HepG2 (cell line): ENCODE measurements around the gene ZFP1. TPM values are rescaled to one million over a fixed set of nuclear protein-coding genes. Genes with fewer than 3 reads are reported as not detected.

ENCODE experiments used
- AHR ChIP-seq: IDR thresholded peaks from 2 replicates; pipeline ENCODE4 v1.6.1; 2018; ENCODE audit warnings: missing genetic modification reagents, missing compliant biosample characterization
- CSRNP1 ChIP-seq: sonication (generic); formaldehyde crosslinking; IDR thresholded peaks from 2 replicates; pipeline ENCODE4 v1.8.1; 2023; ENCODE audit warnings: mild to moderate bottlenecking, missing genetic modification reagents
- IKZF4 ChIP-seq: sonication (generic); formaldehyde crosslinking; IDR thresholded peaks from 2 replicates; pipeline ENCODE4 v1.5.1; 2020; ENCODE audit warnings: borderline replicate concordance, mild to moderate bottlenecking, low read depth, missing genetic modification reagents; ENCODE audit errors: not compliant biosample characterization
- KDM1A ChIP-seq: IDR thresholded peaks from 2 replicates; pipeline ENCODE4 v1.6.1; 2016; ENCODE audit warnings: missing compliant biosample characterization
- NCOR1 ChIP-seq: fragments of 200-600 bp; sonication (generic); IDR thresholded peaks from 2 replicates; pipeline ENCODE4 v1.7.0; 2017; ENCODE audit warnings: antibody characterized with exemption, low read length, borderline replicate concordance
- PATZ1 ChIP-seq: sonication (generic); formaldehyde crosslinking; IDR thresholded peaks from 2 replicates; pipeline ENCODE4 v1.4.0; 2020; ENCODE audit warnings: missing genetic modification reagents
- SIX4 ChIP-seq: sonication (generic); formaldehyde crosslinking; IDR thresholded peaks from 2 replicates; pipeline ENCODE4 v1.4.0; 2020; ENCODE audit warnings: missing genetic modification reagents
- SPEN ChIP-seq: sonication (generic); formaldehyde crosslinking; IDR thresholded peaks from 2 replicates; pipeline ENCODE4 v1.5.1; 2020; ENCODE audit warnings: low read depth, mild to moderate bottlenecking, missing genetic modification reagents
- ZNF207 ChIP-seq: fragments of 450-650 bp; IDR thresholded peaks from 2 replicates; pipeline ENCODE4 v1.6.1; 2016; ENCODE audit warnings: antibody characterized with exemption, borderline replicate concordance
- ZNF34 ChIP-seq: sonication (generic); formaldehyde crosslinking; IDR thresholded peaks from 2 replicates; pipeline ENCODE4 v1.4.0; 2020; ENCODE audit warnings: mild to moderate bottlenecking, missing genetic modification reagents, borderline replicate concordance
- ZNF512 ChIP-seq: sonication (generic); formaldehyde crosslinking; IDR thresholded peaks from 2 replicates; pipeline ENCODE4 v1.4.0; 2020; ENCODE audit warnings: mild to moderate bottlenecking, missing genetic modification reagents
- polyA plus RNA-seq, 8 experiments: library from polyadenylated mRNA; depleted of rRNA in 3 of 8; stranded (reverse) in 7 of 8; unstranded in 1 of 8; fragments of >200 nt; fragmentation: Illumina TruSeq in 4 of 8; extraction: Trizol in 4 of 8; gene quantifications; 2 replicates each; pipeline versions ENCODE4 v1.2.1 to v1.2.3, GENCODE V29; 2011 to 2016; ENCODE audit warnings: low read depth in 4 of 8, missing spikeins in 1 of 8, mixed read lengths in 1 of 8; ENCODE audit not compliant: insufficient read depth in 1 of 8
- total RNA-seq, 5 experiments: library from RNA; depleted of rRNA; stranded (reverse); fragments of >200 nt; fragmentation: Illumina TruSeq; extraction: Trizol; gene quantifications; 2 replicates each; pipeline ENCODE4 v1.2.3, GENCODE V29; 2016; ENCODE audit warnings: low read depth in 1 of 5
- TF ChIP-seq, protein P1 (sequence below): sonication (generic); formaldehyde crosslinking; IDR thresholded peaks from 2 replicates; pipeline ENCODE4 v1.5.1; 2020; ENCODE audit warnings: mild to moderate bottlenecking, missing genetic modification reagents, borderline replicate concordance
- TF ChIP-seq, protein P2 (sequence below): sonication (generic); formaldehyde crosslinking; conservative IDR thresholded peaks from 2 replicates; pipeline ENCODE4 v1.8.0; 2022; ENCODE audit warnings: mild to moderate bottlenecking, moderate library complexity, missing genetic modification reagents
- TF ChIP-seq, protein P3 (sequence below): sonication (generic); formaldehyde crosslinking; IDR thresholded peaks from 2 replicates; pipeline ENCODE4 v1.4.0; 2020; ENCODE audit warnings: mild to moderate bottlenecking, missing genetic modification reagents, borderline replicate concordance
- TF ChIP-seq, protein P4 (sequence below): sonication (generic); formaldehyde crosslinking; IDR thresholded peaks from 2 replicates; pipeline ENCODE4 v1.4.0; 2020; ENCODE audit warnings: missing genetic modification reagents

Gene ZFP1
- total and polyA plus RNA-seq, 2 of the 13 experiments (the other 11 are each of a cell fraction or from before 2014, with no cell fraction given), result 8.3 to 14.0 TPM

- TF ChIP-seq CSRNP1 (CRISPR knock-in tag), result peak; percentile 63; the same call in 1 of the 2 replicates
- no peak for TF ChIP-seq IKZF4
- TF ChIP-seq AHR (CRISPR knock-in tag), result peak; percentile 68; the same call in 1 of the 2 replicates
- TF ChIP-seq ZNF34 (CRISPR knock-in tag), result peak; percentile 54; the same call in 1 of the 2 replicates
- TF ChIP-seq, protein P1, sequence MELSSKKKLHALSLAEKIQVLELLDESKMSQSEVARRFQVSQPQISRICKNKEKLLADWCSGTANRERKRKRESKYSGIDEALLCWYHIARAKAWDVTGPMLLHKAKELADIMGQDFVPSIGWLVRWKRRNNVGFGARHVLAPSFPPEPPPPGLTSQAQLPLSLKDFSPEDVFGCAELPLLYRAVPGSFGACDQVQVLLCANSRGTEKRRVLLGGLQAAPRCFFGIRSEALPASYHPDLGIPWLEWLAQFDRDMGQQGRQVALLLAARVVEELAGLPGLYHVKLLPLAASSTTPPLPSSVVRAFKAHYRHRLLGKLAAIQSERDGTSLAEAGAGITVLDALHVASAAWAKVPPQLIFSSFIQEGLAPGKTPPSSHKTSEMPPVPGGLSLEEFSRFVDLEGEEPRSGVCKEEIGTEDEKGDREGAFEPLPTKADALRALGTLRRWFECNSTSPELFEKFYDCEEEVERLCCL (CRISPR knock-in tag), result peak; percentile 52; the same call in 1 of the 2 replicates
- TF ChIP-seq PATZ1 (CRISPR knock-in tag), result peak; percentile 32; the same call in 1 of the 2 replicates
- TF ChIP-seq SPEN (CRISPR knock-in tag), result no peak; the same call in none of the 2 replicates
- TF ChIP-seq KDM1A, result no peak
- TF ChIP-seq NCOR1, result no peak
- no peak for TF ChIP-seq SIX4 (CRISPR knock-in tag)
- no peak for TF ChIP-seq ZNF207
- TF ChIP-seq, protein P2, sequence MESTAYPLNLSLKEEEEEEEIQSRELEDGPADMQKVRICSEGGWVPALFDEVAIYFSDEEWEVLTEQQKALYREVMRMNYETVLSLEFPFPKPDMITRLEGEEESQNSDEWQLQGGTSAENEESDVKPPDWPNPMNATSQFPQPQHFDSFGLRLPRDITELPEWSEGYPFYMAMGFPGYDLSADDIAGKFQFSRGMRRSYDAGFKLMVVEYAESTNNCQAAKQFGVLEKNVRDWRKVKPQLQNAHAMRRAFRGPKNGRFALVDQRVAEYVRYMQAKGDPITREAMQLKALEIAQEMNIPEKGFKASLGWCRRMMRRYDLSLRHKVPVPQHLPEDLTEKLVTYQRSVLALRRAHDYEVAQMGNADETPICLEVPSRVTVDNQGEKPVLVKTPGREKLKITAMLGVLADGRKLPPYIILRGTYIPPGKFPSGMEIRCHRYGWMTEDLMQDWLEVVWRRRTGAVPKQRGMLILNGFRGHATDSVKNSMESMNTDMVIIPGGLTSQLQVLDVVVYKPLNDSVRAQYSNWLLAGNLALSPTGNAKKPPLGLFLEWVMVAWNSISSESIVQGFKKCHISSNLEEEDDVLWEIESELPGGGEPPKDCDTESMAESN (CRISPR knock-in tag), result peak; percentile 83; the same call in 1 of the 2 replicates
- TF ChIP-seq, protein P3, sequence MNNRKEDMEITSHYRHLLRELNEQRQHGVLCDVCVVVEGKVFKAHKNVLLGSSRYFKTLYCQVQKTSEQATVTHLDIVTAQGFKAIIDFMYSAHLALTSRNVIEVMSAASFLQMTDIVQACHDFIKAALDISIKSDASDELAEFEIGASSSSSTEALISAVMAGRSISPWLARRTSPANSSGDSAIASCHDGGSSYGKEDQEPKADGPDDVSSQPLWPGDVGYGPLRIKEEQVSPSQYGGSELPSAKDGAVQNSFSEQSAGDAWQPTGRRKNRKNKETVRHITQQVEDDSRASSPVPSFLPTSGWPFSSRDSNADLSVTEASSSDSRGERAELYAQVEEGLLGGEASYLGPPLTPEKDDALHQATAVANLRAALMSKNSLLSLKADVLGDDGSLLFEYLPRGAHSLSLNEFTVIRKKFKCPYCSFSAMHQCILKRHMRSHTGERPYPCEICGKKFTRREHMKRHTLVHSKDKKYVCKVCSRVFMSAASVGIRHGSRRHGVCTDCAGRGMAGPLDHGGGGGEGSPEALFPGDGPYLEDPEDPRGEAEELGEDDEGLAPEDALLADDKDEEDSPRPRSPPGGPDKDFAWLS (CRISPR knock-in tag), result peak; percentile 71
- TF ChIP-seq, protein P4, sequence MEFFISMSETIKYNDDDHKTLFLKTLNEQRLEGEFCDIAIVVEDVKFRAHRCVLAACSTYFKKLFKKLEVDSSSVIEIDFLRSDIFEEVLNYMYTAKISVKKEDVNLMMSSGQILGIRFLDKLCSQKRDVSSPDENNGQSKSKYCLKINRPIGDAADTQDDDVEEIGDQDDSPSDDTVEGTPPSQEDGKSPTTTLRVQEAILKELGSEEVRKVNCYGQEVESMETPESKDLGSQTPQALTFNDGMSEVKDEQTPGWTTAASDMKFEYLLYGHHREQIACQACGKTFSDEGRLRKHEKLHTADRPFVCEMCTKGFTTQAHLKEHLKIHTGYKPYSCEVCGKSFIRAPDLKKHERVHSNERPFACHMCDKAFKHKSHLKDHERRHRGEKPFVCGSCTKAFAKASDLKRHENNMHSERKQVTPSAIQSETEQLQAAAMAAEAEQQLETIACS, result no peak
- TF ChIP-seq ZNF512 (CRISPR knock-in tag), result no peak
These were observed 37.4 kb upstream of the ZFP1 start (continued) for GRCh38 chr16:75110637-75111513.
